A673 (cell line): ENCODE measurements around the gene CDH12. TPM values are rescaled to one million over a fixed set of nuclear protein-coding genes. Genes with fewer than 3 reads are reported as not detected.

Experiments
- BruUV-seq: library from RNA; stranded (reverse); fragments of 400-500 nt; replicated peaks from 2 replicates; lab custom pipeline; 2021; lab: Mats Ljungman, UMichigan
- CTCF ChIA-PET: fragments of 300-600 bp; sonication (Branson Sonifier 250); formaldehyde crosslinking; loops from one replicate; lab custom pipeline; 2022; ENCODE audit warnings: antibody characterized with exemption; lab: Charles Lee
- POLR2A ChIA-PET: fragments of 300-600 bp; sonication (Branson Sonifier 250); formaldehyde crosslinking; loops from one replicate; lab custom pipeline; 2022; ENCODE audit warnings: antibody characterized with exemption; ENCODE audit not compliant: low non-redundant PET; lab: Charles Lee
- DNase-seq: peaks from one replicate; pipeline ENCODE4 v3.0.0-alpha.2; 2015; ENCODE audit warnings: low spot score
- H3K27ac ChIP-seq: fragments of 200-600 bp; sonication (generic); 2 replicates; pipeline ENCODE4 v1.5.1; 2016; ENCODE audit warnings: mixed run types, low read depth, mild to moderate bottlenecking, mixed read lengths, antibody characterized with exemption, low read length; ENCODE audit not compliant: poor library complexity, severe bottlenecking
- H3K27me3 ChIP-seq: fragments of 200-600 bp; sonication (generic); replicated peaks from 2 replicates; pipeline ENCODE4 v1.6.1; 2017; ENCODE audit warnings: mixed run types, low read depth, mild to moderate bottlenecking, mixed read lengths, antibody characterized with exemption, low read length; ENCODE audit not compliant: insufficient read depth, poor library complexity
- H3K36me3 ChIP-seq: fragments of 200-600 bp; sonication (generic); 2 replicates; pipeline ENCODE4 v1.6.1; 2016; ENCODE audit warnings: mixed run types, mild to moderate bottlenecking, mixed read lengths, antibody characterized with exemption, low read length; ENCODE audit not compliant: insufficient read depth, poor library complexity, severe bottlenecking
- H3K4me1 ChIP-seq: fragments of 200-600 bp; sonication (generic); 2 replicates; pipeline ENCODE4 v1.6.1; 2017; ENCODE audit warnings: mixed run types, mild to moderate bottlenecking, mixed read lengths, antibody characterized with exemption, low read length; ENCODE audit not compliant: insufficient read depth, poor library complexity, severe bottlenecking
- H3K4me3 ChIP-seq: fragments of 200-600 bp; sonication (generic); 2 replicates; pipeline ENCODE4 v1.5.1; 2016; ENCODE audit warnings: low read depth, mixed run types, mild to moderate bottlenecking, mixed read lengths, low read length; ENCODE audit not compliant: poor library complexity, severe bottlenecking
- H3K9me3 ChIP-seq: fragments of 200-600 bp; sonication (generic); 2 replicates; pipeline ENCODE4 v1.6.1; 2016; ENCODE audit warnings: mixed run types, low read depth, mild to moderate bottlenecking, mixed read lengths, antibody characterized with exemption, low read length; ENCODE audit not compliant: poor library complexity, severe bottlenecking
- CTCF ChIP-seq: fragments of 300-800, 200-600 bp; sonication (generic); conservative IDR thresholded peaks from 2 replicates; pipeline ENCODE4 v1.5.1; 2017; ENCODE audit warnings: low read depth, mild to moderate bottlenecking, antibody characterized with exemption, low read length, moderate library complexity, mixed read lengths
- EZH2 ChIP-seq: fragments of 200-600 bp; sonication (generic); IDR thresholded peaks from 2 replicates; pipeline ENCODE4 v1.6.1; 2017; ENCODE audit warnings: borderline replicate concordance, low read depth, mild to moderate bottlenecking, mixed read lengths, antibody characterized with exemption, low read length; ENCODE audit not compliant: poor library complexity, severe bottlenecking
- intact Hi-C: fragments of 100-400 bp; cut with micrococcal nuclease; formaldehyde crosslinking; loops from one replicate; pipeline ENCODE4 v1.10.0; 2022; ENCODE audit not compliant: unreplicated experiment
- total RNA-seq: library from RNA; stranded (reverse); gene quantifications from 2 replicates; pipeline ENCODE4 v1.2.3, GENCODE V29; 2021

Gene CDH12
- total RNA-seq, 1 experiment from 2014 or later, result 39.5 TPM

GRCh38 chr5:22480305-22480704, 372.8 kb downstream of the CDH12 start:
- no peak overlapping the region for H3K27ac ChIP-seq
- intact Hi-C loops, result no loop called here
- H3K9me3 ChIP-seq, result no peaks in the 10 kb centered on the region
- ChIA-PET CTCF (no interaction called here), POLR2A (no interaction called here)
- TF ChIP-seq CTCF (no peak), EZH2 (no peak)
- H3K27me3 ChIP-seq, result no peaks in the 10 kb centered on the region
- no TSS peak for BruUV-seq
- DNase-seq, result no peak
- no peaks in the 10 kb centered on the region for H3K4me1 ChIP-seq
- H3K36me3 ChIP-seq, result no peaks in the 10 kb centered on the region
- no peak overlapping the region for H3K4me3 ChIP-seq

- POLR2A ChIA-PET, result no interaction called here
- no peak for TF ChIP-seq CTCF
- no peak for TF ChIP-seq EZH2
These were observed 379.3 kb downstream of the CDH12 start for GRCh38 chr5:22473886-22474285.

GRCh38 chr5:22471154-22471553, 382.0 kb downstream of the CDH12 start:
- intact Hi-C loops, result no loop called here
- H3K36me3 ChIP-seq, result no peaks in the 10 kb centered on the region
- no peak overlapping the region for H3K4me3 ChIP-seq
- no peak overlapping the region for H3K27ac ChIP-seq
- DNase-seq, result no peak
- H3K4me1 ChIP-seq, result no peaks in the 10 kb centered on the region
- no peaks in the 10 kb centered on the region for H3K9me3 ChIP-seq
- POLR2A ChIA-PET, result no interaction called here
- TF ChIP-seq EZH2, result no peak
- TF ChIP-seq CTCF, result no peak
- no peaks in the 10 kb centered on the region for H3K27me3 ChIP-seq
- CTCF ChIA-PET, result no interaction called here
- no TSS peak for BruUV-seq

More at GRCh38 chr5:22473886-22474285, 379.3 kb downstream of the CDH12 start:
- Histone ChIP-seq H3K36me3 (no peaks in the 10 kb centered on the region), H3K9me3 (no peaks in the 10 kb centered on the region), H3K27me3 (no peaks in the 10 kb centered on the region), H3K4me3 (no peak overlapping the region), H3K27ac (no peak overlapping the region), H3K4me1 (no peaks in the 10 kb centered on the region)
- no peak for DNase-seq
- CTCF ChIA-PET, result no interaction called here
- BruUV-seq, result no TSS peak
- intact Hi-C loops, result no loop called here
